Esophagus (tissue), 2 donors: ENCODE data around the gene MALT1. TPM values are rescaled to one million over a fixed set of nuclear protein-coding genes. Genes with fewer than 3 reads are reported as not detected.
"Not testable (repeated sequence)": the region's sequence is repeated elsewhere in the genome, so short reads cannot be mapped to it uniquely, and the experiment has no call there.

ENCODE experiments used
- H3K27ac ChIP-seq, 2 donors: one replicate each; pipeline ENCODE4 v1.5.1; 2013; ENCODE audit warnings: low read depth in 2 of 2, mild to moderate bottlenecking in 2 of 2, inconsistent platforms in 1 of 2, low read length in 1 of 2, moderate library complexity in 1 of 2
- H3K27me3 ChIP-seq, 2 donors: one replicate each; pipeline ENCODE4 v1.6.1; 2013; ENCODE audit warnings: low read length in 2 of 2, control low read depth in 1 of 2, mild to moderate bottlenecking in 1 of 2; ENCODE audit not compliant: insufficient read depth in 2 of 2, control insufficient read depth in 1 of 2
- H3K36me3 ChIP-seq, 2 donors: one replicate each; pipeline ENCODE4 v1.6.1; 2013; ENCODE audit warnings: low read length in 1 of 2; ENCODE audit not compliant: control insufficient read depth in 2 of 2, insufficient read depth in 2 of 2
- H3K4me1 ChIP-seq, 2 donors: one replicate each; pipeline ENCODE4 v1.6.1; 2013; ENCODE audit warnings: low read length in 1 of 2; ENCODE audit not compliant: control insufficient read depth in 2 of 2, insufficient read depth in 2 of 2
- H3K4me3 ChIP-seq, 2 donors: one replicate each; pipeline ENCODE4 v1.5.1; 2013; ENCODE audit warnings: low read length in 2 of 2, mild to moderate bottlenecking in 2 of 2, low read depth in 1 of 2, moderate library complexity in 1 of 2
- H3K9me3 ChIP-seq, 2 donors: one replicate each; pipeline ENCODE4 v1.6.1; 2013; ENCODE audit warnings: mild to moderate bottlenecking in 2 of 2, low read depth in 1 of 2, low read length in 1 of 2, moderate library complexity in 1 of 2; ENCODE audit not compliant: control insufficient read depth in 2 of 2, insufficient read depth in 1 of 2
- WGBS, 2 donors: extraction: QIAGEN DNeasy Blood & Tissue Kit; methylation state at CpG; one replicate each; pipeline ENCODE4 v1.1.7; 2013; 5-methylcytosine and 5-hydroxymethylcytosine counted together
- polyA plus RNA-seq, 2 donors: library from polyadenylated mRNA; stranded (reverse); fragments of 200-250 nt; gene quantifications; one replicate each; pipeline ENCODE4 v1.2.3, GENCODE V29; 2013
- donor health status: healthy with polysubstance abuse.
- donor health status: Bipolar disorder and iron deficiency.

Gene MALT1
- polyA plus RNA-seq, 2 donors, result 11.7 to 13.5 TPM

DNA sequence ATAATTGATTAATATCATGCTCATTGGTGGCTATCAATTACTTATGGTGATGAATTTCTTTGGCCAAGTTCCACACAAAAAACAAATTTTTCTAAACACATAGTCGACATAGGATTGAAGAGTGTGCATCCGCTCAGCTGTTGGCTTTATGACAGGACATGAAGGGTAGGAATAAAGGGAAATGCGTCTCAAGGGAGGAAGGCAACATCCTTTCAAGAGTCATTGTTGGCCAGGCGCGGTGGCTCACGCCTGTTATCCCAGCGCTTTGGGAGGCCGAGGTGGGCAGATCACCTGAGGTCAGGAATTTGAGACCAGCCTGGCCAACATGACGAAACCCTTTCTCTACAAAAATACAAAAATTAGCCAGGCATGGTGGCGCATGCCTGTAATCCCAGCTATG is 20.4 kb upstream of the MALT1 start:
- not testable (repeated sequence) for H3K27ac ChIP-seq, H3K27me3 ChIP-seq, H3K4me1 ChIP-seq

GRCh38 chr18:58653144-58653722 is 18.0 kb upstream of the MALT1 start:
- H3K9me3 ChIP-seq, H3K27me3 ChIP-seq, H3K27ac ChIP-seq, H3K4me3 ChIP-seq, H3K4me1 ChIP-seq, H3K36me3 ChIP-seq: not testable (repeated sequence)
- WGBS, 2 donors, result 64 to 74% methylated on average over 7 of the region's 7 CpGs

More for the DNA sequence above, 20.4 kb upstream of the MALT1 start:
- H3K36me3 ChIP-seq, H3K9me3 ChIP-seq, H3K4me3 ChIP-seq: not testable (repeated sequence)
- 86 to 92% methylated on average over 10 of the region's 10 CpGs for WGBS, 2 donors

- 10 to 13% methylated on average over 3 of the region's 3 CpGs for WGBS, 2 donors
- H3K27me3 ChIP-seq, result no peaks in the 10 kb centered on the region
- H3K4me1 ChIP-seq, result no peaks in the 10 kb centered on the region
- no peaks in the 10 kb centered on the region for H3K9me3 ChIP-seq
- H3K4me3 ChIP-seq, result no peak overlapping the region
- no peaks in the 10 kb centered on the region for H3K36me3 ChIP-seq
- no peak overlapping the region for H3K27ac ChIP-seq
These were observed 17.3 kb upstream of the MALT1 start for GRCh38 chr18:58653814-58654509.

DNA sequence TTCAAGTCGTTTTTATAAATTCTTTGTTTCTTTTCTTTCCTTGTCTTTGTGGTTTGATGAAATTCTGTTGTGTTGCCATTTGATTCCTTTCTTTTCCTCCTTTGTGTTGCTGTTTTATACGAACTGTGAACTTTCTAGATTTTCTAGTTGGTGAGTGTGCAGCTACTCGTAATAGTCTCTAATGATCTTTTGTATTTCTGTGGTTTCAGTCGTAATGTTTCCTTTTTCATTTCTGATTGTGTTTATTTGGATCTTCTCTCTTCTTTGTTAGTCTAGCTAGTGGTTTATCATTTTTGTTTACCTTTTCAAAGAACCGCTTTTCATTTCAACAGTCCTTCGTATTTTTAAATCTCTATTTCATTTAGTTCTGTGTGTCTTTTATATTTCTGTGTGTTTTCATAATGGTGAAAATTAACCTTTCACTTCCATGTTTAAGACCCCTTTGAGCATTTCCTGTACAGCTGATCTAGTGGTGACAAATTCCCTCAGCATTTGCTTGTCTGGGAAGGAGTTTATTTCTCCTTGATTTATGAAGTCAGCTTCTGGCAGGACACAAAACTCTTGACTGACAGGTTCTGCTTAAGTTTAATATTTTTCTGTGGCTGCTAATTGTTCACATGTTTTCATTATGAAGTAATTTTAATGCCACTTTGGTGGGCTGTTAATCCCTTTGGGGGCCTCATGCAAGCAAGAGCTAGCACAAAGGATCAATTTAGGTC is 16.2 kb upstream of the MALT1 start:
- Histone ChIP-seq H3K36me3 (no peaks in the 10 kb centered on the region), H3K27me3 (no peaks in the 10 kb centered on the region), H3K9me3 (no peaks in the 10 kb centered on the region), H3K4me3 (no peak overlapping the region), H3K4me1 (no peaks in the 10 kb centered on the region), H3K27ac (peak overlapping the region; percentile 7 to 40)
- WGBS, 2 donors, result 73 to 76% methylated on average over 6 of the region's 6 CpGs

DNA sequence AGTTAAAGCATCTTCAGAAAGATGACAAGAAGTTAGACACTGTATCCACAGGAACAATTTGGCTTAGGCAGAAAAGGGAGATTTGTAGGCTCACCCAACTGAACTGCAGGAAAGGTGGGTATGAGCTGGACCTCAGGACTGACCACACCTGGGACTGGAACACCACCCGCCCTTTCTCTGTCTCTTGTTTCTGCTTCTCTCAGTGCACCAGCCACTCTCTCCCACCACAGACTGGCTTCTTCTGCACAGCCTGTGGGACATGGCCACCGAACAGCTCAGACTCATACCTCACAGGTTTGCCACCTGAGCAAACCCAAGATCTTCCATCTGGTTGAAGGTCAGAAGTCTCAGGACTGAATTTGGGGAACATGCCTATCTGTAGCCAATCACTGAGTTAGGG is 14.2 kb upstream of the MALT1 start:
- no peaks in the 10 kb centered on the region for H3K4me1 ChIP-seq
- no peak overlapping the region for H3K27ac ChIP-seq
- no peaks in the 10 kb centered on the region for H3K9me3 ChIP-seq
- no peaks in the 10 kb centered on the region for H3K27me3 ChIP-seq
- 86 to 93% methylated on average over 2 of the region's 2 CpGs for WGBS, 2 donors
- H3K36me3 ChIP-seq, result no peaks in the 10 kb centered on the region
- no peak overlapping the region for H3K4me3 ChIP-seq

GRCh38 chr18:58657494-58657893 is 13.8 kb upstream of the MALT1 start:
- H3K9me3 ChIP-seq, result no peaks in the 10 kb centered on the region
- WGBS, 2 donors, result 91 to 96% methylated on average over 1 of the region's 1 CpG
- H3K4me3 ChIP-seq, result no peak overlapping the region
- H3K4me1 ChIP-seq, result no peaks in the 10 kb centered on the region
- H3K27me3 ChIP-seq, result no peaks in the 10 kb centered on the region
- no peak overlapping the region for H3K27ac ChIP-seq
- no peaks in the 10 kb centered on the region for H3K36me3 ChIP-seq

DNA sequence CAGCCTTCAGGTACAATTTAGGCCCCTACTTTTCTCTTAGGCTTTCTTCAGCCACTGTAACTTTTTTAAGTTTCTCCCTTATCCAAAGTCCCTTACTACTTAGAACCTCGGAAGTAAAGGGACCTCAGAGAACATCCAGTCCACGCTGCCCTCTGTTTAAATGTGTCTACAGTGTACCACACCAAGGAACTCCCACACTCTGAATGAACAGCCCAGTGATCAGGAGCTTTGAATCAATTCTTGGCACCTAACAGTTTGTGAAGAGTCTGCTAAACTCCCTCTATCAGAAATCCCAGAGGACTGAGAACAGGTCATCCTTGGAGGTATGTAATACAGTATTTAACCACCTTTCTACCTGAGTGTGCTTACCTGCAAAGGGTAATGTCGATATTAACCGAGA is 11.6 kb upstream of the MALT1 start:
- Histone ChIP-seq H3K4me1 (no peaks in the 10 kb centered on the region), H3K36me3 (no peaks in the 10 kb centered on the region), H3K4me3 (no peak overlapping the region), H3K9me3 (no peaks in the 10 kb centered on the region), H3K27me3 (no peaks in the 10 kb centered on the region), H3K27ac (no peak overlapping the region)
- WGBS, 2 donors, result 94 to 97% methylated on average over 4 of the region's 4 CpGs

- no peaks in the 10 kb centered on the region for H3K27me3 ChIP-seq
- H3K4me1 ChIP-seq, result no peaks in the 10 kb centered on the region
- no peak overlapping the region for H3K4me3 ChIP-seq
- 97 to 99% methylated on average over 9 of the region's 9 CpGs for WGBS, 2 donors
- no peaks in the 10 kb centered on the region for H3K36me3 ChIP-seq
- no peak overlapping the region for H3K27ac ChIP-seq
- H3K9me3 ChIP-seq, result no peaks in the 10 kb centered on the region
These were observed 10.3 kb upstream of the MALT1 start for GRCh38 chr18:58660915-58661314.

DNA sequence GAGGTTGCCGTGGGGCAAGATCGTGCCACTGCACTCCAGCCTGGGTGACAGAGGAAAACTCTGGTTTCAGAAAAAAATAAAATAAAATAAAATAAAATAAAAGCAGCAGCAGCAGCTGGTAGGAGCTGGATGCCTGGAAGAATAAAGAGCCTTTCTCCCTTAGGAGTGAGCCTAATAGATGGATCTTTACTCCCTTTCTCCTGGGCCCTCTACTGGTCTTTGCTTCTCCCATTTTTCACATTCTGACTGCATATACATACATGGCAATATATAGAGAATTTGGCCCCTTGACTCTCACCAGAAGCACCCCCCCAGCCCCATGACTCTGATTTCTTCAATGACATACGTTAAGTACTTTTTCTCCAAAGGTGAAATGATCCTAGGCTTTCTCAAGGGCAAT is 9.8 kb upstream of the MALT1 start:
- H3K27me3 ChIP-seq, result no peaks in the 10 kb centered on the region
- no peaks in the 10 kb centered on the region for H3K4me1 ChIP-seq
- H3K4me3 ChIP-seq, result no peak overlapping the region
- WGBS, 2 donors, result 91 to 94% methylated on average over 3 of the region's 3 CpGs
- no peaks in the 10 kb centered on the region for H3K36me3 ChIP-seq
- H3K27ac ChIP-seq, result no peak overlapping the region
- no peaks in the 10 kb centered on the region for H3K9me3 ChIP-seq

GRCh38 chr18:58662118-58662517 is 9.1 kb upstream of the MALT1 start:
- Histone ChIP-seq H3K27ac (no peak overlapping the region), H3K36me3 (no peaks in the 10 kb centered on the region), H3K4me1 (no peaks in the 10 kb centered on the region), H3K9me3 (no peaks in the 10 kb centered on the region), H3K4me3 (no peak overlapping the region), H3K27me3 (no peaks in the 10 kb centered on the region)
- WGBS, 2 donors, result 62 to 71% methylated on average over 4 of the region's 4 CpGs
